HG02571 (cell line): ENCODE measurements around the gene PXDN.

ENCODE experiments used
- ATAC-seq: cut with Tn5 transposase; IDR thresholded peaks from one replicate; pipeline ENCODE4 v1.9.1; 2021; ENCODE audit warnings: mild to moderate bottlenecking, moderate library complexity; ENCODE audit not compliant: unreplicated experiment

Gene PXDN

DNA sequence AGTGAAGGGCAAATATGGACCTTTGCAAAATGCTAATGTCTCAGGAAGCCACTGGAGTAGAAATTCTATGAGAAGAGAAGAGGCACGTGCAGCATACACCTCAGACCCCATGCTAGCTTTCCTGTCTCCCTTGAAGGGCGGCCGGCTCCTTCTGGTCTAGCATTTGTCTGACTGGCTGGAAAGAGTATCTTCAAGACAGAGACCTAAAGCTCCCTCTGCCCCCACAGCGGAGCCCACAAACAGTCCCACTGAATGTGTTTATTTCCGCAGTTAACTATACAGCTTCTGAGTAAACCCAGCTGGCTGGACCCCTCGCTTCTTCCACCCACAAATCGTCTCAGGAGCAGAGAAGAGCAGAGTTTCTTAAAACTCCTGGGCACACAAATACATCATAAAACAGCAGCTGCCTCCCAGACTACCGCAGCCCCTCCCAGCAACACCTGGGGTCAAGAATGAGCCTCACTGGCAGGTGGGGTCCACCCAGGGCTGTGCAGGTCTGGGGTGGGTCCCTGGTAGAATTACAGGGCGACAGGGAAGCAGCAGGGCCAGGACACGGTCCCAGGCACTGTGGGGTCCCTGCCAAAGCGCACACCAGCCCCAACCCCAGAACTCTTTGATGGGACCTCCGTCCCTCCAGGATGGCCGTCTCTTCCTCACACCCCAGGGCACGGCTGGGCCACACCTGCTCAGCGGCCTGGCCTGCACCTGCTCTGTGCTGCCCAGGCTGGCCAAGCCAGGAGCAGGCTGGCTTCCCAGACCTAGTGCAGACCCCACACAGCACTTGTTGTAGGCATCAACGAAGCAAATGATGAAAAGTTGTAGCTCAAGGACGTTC, 103.8 kb downstream of the PXDN start:
- no peak for ATAC-seq

DNA sequence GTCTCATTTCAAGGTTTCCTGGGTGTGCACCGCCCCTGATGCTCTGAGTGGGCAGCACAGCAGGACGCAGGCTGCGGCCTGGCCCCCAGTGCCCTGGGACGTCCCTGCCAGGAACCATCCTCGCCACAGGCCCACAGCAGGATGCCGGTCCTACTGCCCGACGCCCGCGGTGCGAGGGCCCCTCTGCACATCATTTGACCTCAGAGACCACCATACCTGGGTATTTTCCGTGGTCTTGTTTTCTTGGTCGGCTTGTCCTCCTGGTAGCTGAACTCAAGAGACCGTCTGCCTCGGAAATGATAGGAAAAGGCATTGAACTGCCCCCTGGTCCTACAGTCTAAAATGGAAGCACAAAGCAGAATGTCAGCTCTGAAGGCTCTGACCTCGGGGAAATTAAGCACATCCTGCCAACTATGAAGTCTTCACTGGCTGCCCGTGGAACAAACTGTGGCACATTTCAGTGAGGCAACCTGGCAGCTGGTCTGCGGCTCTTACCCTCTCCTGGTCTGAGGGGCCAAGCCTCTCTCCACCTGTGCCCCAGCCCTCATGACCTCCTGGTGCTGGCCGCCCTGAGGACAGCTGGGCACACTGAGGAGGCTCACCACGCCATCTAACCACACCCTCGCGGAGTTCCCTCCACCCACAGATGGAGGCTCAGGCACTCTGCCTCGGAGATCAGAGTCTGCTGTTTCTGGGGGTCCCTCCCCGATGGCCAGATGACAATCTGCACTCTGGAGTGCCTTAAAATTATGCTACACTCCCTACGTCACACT, 105.0 kb downstream of the PXDN start:
- no peak for ATAC-seq

DNA sequence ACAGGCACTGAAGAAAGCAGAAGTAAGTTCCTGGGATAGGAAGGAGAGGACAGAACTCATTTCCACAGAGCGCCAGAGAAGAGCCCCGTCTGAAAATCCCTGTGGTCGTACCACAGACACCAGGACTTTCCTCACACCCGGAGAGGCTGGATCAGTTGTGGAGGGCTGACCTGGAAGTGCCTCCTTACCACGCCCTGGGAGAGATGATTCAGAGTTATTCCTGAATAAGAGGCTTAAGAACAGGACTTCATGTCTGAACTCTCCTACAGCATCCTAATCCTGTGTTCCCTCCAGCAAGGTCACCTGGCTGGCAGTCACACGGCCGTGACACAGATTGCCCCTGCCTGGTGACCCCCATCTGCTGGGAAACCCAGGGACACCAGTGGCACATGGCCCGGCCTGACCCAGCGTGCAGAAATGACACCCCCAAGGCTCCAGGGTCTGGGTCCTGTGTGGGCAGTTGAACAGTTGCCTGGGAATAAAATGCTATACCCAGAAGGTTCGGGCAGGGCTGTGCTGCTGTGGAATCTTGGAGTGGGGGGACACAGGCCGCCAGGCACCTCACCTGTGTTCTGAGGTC, 105.9 kb downstream of the PXDN start:
- ATAC-seq, result no peak

DNA sequence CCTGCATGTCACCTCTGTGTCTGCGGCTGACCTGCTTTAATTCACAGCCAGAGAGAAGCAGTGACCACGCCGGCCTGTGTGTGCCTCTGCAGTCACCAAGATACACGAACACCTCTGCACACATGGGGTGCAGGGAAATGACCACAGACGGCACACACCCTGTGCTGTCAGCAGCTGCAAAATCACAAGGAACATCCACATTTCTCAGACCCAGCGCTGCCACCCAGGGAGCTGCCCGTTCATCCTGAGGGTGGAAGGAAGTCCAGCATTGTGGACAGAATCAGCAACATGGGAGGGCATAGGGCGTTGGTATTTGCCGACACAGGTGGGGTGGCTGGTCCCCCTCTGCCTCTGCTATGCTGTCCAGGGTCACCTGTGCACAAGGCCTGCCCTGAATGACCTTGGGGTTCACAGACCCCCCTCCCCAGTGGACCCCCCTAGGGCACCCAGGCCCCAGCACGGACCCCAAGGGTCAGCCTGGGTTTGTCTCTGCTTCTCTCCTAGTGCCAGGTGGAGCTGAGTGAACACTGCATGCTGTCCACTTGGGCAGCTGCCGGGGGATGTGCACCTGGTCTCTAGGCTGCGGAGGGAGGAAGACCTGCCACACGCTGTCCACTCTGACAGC, 107.4 kb downstream of the PXDN start:
- no peak for ATAC-seq

DNA sequence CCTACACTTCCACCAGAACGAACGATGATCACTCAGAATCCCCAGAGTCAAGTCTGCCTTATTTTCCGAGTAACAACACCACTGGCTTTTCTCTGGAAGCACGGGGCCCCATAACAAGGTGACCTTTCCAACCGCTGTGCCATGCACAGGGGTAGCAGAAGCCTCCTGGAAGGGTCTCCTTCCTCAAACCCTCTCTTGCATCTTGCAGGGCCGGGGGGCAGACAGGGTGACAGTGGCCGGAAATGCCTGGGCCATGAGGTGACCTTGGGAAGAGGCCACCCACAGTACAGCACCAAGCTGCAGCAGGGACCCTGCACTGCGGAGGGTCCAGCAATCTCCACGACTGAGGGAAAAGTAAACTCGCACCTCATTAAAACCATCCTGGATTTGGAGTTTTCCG, 108.5 kb downstream of the PXDN start:
- no peak for ATAC-seq

DNA sequence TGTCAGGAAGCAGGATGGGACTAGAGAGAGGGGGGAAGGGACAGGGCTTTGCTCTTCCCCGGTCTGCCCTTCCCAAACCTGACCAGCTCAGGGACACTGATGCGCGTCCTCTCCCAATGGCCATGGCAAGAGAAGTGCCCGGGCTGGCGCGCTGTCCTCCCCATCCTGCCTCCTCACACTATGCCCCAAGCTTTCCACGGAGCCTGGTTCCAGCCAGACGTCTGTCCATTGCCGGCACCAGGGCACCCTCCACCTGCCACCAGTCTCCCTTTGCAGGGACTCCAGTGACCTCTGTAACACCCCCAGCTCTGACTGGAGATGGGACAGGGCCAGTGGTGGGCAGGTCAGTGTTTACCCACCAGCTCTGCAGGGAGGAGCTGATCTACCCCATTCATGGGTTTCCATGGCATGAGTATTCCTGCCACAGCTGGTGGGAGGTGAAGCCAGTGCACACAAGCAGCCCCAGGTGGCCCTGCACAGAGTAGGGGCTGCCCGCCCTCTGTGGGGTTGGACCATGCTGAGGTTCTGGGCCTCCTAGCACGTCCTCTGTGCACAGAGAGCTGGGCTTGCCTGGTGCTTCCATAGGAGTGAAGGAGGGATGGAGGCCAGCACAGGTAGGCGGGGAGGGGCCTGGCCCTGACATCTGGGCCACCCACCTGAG, 109.5 kb downstream of the PXDN start:
- no peak for ATAC-seq

DNA sequence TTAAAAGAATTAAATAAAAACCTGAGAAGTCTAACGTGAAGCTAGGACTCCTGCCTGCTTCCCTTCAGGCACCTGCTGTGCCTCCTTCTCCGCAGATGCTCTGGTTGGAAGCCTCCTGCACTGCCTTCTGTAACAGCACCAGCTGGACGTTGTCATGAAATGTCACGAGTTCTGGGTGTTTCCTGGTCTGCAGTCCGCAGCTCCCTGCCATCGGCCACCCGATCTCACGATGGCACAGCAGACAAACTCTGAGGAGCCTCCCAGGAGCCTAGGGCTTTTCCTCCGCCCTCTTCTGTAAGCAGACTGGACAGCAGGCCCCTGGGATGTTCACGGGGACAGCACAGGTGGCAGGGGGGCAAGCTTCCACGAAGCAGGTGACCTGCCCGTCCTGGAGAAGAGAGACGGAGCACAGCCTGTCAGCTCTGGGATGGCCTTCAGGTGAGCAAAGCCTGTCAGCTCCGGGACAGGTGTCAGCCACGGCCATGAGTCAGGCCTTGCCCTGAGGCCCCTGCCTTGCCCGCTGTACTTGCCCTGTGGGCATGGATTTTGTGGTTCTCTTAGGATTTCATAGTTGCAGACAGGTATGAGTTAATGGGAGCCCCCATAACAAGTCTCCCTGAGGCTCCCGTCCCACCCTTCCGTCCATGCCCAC, 110.3 kb downstream of the PXDN start:
- no peak for ATAC-seq

DNA sequence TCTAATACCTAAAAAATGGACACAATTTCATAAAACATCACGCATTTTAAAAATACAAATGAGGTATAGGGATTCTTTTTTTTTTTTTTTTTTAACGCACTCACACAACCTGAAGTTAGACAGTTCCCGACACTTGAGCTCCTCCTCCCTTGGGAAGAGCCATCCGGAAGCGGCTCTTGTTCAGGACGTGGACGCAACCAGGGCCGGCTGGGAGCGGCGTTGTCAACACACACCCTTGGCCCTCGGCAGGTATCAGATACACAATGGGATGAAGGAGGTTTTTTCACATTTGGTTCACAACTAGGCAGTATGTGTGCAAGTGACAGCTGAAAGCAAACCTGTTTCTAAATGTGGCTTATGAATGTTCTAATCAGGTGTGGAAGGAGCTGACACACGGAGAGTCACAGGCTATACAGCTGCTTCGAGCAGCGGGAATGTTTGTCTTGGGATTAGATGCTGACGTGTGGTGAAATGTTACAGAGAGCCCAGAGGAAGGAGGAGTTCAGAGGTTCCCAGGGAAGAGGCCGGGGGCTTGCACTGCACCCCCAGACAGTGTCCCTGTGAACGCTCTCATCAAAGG, 111.1 kb downstream of the PXDN start:
- ATAC-seq, result no peak

DNA sequence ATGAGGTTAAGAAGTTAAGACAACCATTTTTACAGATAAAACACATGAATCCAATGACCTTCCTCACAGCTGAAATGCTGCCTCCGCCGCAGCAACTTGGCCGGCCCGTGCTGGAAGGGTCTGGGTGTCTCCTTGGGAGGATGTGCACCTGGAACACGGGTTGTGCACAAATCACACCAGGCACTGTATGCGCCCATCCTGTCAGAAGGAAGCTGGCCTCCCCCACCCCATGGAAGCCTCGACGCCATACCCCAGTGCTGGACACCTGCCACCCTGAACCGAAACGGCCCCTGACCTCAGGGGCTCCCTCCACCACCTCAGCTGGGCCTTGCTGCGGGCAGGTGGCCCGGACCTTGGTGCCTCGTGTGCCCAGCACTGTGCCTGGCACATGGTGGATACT, 111.8 kb downstream of the PXDN start:
- ATAC-seq, result no peak

DNA sequence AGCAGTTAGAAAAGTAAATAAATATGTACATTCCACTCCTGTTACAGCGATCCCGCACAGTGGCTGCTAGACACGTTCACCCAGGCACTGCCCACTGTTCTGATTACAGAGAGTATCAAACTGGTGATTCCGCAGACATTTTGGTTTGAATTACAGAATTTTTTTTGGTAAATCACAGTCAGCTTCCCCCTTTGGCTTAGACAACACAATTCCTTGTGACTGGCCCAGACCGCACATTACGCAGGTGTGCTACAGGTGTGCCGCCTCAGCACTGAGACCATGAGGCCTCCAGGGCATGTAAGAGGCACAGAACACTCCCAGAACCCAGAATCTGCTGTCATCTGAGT, 112.3 kb downstream of the PXDN start:
- no peak for ATAC-seq

DNA sequence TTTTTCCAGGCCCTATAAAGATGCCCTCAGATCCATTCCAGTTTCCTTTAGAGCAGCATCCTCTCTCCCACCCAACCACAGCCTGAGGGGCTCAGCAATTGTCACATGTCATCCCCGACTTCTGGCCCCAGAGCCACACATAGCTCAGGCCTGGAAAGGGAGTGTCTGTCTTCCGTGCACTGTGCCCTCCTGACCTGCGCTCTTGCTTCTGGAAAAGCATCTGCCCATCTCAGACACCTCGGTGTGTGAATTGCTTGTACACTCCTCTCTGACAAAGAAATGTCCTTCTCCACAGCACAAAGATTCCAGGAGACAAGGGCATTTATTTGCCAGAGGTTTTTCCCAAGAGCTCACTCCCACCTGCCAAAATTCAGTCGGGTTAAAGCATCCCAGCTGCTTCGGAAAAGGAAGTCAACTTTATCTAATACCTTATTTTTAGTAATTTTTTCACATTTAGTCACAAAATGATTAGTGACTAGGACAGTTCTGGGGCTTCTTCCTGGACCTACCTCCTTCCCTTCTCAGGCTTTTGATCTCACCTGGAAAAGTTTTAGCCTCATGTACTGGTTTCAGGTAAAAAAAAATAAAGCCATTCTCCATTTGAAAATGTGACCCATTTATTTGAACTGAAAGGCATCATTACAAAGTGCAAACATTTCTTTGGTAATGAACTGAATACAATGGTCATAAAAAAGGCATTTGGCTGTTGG, 112.9 kb downstream of the PXDN start:
- ATAC-seq, result no peak

DNA sequence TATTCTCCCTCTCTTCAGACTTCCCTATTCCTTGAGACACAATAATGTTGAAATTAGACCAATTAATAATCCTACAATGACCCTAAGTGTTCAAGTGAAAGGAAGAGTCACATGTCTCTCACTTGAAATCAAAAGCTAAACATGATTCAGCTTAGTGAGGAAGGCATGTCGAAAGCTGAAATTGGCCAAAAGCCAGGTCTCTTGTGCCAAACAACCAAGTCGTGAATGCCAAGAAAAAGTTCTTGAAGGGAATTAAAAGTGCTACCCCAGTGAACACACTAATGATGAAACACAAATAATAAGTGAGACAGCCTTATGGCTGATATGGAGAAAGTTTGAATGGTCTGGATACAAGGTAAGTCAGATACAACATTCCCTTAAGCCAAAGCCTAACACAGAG, 115.4 kb downstream of the PXDN start:
- ATAC-seq, result no peak

DNA sequence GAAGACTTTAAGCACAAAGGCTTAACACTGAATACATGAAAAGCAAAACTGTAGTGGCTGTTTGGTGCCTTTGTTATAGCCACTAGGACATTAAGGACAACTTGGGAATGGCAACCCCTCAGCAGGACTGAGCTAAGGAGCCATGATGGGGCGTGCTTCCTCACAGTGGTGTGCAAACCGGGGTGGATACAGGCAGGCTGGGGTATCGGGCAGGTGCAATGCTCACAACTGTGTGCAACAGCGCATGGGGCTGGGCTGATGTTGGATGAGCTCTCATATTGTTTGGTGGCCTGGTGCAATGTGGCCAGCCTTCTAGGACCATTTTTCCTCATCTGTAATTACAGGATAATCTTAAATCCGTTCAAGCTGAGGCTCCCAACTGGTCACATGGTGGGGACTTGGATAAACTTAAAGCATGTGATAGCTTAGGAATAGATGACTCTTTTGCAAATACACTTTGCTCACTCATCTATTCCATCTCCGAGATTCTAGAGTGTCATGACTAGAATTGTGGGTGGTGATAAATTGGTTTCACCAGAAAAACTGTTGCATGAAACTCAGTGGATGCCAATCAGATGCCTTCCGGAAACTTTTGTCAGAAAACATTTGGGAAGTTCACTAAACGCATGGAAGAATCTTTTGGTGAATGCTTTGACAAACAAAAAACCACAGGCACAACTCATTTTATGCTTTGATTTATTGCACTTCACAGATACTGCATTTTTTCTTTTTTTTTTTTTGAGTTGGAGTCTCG, 116.5 kb downstream of the PXDN start:
- no peak for ATAC-seq

DNA sequence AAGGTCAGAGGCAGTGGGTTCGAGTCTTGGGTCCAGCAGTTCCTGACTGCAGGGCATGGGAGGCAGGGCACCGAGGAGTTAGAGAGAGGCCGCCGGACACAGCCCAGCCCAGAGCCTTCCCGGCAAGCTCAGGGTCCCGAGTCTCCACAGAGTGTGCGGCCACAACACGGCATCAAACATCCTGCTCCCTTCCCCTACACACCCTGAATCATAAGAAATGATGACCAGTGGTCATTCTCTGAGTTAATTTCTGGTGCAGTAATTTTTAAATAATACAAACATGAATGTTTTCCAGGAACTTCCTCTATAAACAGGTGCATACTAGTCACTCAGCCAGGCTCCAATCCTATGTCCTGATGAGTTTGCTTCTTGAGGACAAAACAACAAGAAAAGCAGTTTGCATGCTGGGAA, 118.0 kb downstream of the PXDN start:
- no peak for ATAC-seq

DNA sequence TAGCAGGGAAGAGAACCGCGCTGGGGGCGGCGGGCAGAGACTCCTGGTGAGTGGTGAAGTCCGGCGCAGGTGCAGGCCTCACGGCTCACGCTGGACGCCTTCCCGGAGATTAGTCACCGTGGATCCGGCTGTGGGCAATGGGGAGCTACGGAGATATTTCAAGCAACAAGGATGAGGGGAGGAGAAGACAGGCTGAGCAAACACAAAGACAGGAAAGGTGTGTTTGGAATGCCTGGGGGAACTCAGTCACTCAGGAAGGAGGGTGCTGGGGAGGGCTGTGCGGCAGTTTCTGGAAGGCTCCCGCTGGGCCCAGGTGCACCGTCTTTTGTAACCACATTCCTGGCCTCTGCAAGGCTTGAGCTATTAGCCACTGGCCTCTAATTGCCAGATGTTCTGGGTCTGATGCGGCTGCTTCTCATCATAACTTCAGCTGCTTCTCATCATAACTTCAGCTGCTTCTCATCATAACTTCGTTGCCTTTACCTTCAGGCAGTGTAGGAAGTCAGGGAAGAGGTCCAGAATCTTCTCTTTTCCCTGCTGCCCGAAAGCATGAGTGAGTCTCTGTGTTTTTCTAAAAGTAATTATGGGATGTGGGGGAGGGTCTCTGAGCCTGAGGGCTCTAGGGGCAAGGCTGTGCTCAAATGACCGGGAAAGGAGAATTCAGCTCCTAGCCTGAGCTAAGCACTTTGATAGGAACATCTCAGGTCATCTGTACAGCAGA, 118.9 kb downstream of the PXDN start:
- no peak for ATAC-seq

DNA sequence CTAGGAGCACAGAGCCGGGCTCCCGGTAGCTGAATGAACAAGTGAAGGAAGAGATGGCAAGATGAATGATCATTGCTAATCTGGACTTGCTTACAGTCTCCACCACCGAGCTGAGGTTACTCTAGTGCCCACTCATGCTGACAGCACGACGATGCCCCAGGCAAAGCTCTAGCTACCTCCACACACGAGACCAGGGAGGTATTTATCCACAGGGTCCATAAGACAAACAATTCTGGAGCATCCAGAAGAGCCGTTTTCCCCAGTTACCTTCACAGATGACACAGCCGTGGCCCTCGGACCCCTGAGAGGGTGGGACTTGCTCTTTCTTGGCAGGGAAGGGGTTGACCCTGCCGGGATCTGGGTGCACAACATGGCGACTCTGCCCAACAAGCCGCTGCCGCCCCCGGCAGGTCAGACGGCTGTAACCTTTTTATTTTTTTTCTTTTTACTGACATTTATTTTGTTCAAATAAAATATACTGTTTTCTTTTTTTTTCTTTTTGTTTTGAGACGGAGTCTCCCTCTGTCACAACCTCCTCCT, 120.3 kb downstream of the PXDN start:
- ATAC-seq, result no peak

DNA sequence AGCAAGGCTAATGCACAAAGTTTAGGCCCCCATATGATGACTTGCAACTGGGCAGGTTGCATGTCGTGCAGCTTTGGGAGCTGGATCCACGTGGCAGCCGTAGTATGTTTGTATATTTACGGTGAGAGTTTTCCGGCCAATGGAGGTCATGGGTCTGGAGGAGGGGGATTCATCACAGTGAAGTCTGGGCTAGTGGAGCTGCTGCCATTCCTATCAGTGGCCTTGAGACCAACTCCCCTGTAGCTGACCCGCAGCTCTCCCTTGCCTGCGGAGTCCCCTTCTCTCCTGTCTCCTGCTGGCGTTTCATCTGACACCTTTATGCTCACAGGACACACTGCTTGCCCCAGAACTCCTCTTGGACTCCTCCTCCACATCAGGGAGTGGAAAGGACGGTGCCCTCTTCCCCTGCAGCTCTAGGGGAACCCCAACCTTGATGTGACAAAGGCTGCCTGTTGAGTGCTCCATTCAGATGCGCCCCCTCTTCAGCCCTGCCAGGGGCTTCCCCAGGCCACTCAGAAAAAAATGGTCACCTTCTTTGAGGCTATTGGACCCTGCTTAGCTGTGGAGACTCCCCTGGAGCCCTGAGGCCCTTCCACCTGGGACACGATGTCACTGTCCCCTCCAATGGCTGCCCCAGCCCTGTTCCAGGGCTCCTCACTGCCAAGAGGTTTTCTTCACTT, 121.7 kb downstream of the PXDN start:
- no peak for ATAC-seq
